Heart right ventricle (tissue), 16 donors: ENCODE results near the gene CAPN2. TPM values are rescaled to one million over a fixed set of nuclear protein-coding genes. Genes with fewer than 3 reads are reported as not detected.

ENCODE experiments used
- ATAC-seq, 8 donors: fragments of 200-7000 bp; cut with Tn5 transposase; one replicate each; pipeline ENCODE4 v1.9.1; 2020; ENCODE audit warnings: mild to moderate bottlenecking in 8 of 8, moderate library complexity in 8 of 8, moderate number of reproducible peaks in 1 of 8
- DNase-seq, 2 donors: peaks; one replicate each; pipeline ENCODE4 v3.0.0-alpha.2; 2020
- H3K27ac ChIP-seq, 10 donors: fragments of 200-600 bp; sonication (generic) in 2 of 10; one replicate each; pipeline versions ENCODE4 v1.5.0 to v1.8.0; 2020 to 2022; ENCODE audit warnings: mild to moderate bottlenecking in 3 of 10
- H3K27me3 ChIP-seq, 7 donors: fragments of 200-600 bp; one replicate each; pipeline ENCODE4 v1.8.0; 2021 to 2022; ENCODE audit warnings: mild to moderate bottlenecking in 2 of 7
- H3K36me3 ChIP-seq, 9 donors: fragments of 200-600 bp; sonication (generic) in 1 of 9; one replicate each; pipeline versions ENCODE4 v1.5.0 to v1.8.0; 2020 to 2022; ENCODE audit warnings: mild to moderate bottlenecking in 2 of 9
- H3K4me1 ChIP-seq, 9 donors: fragments of 200-600 bp; sonication (generic) in 1 of 9; one replicate each; pipeline versions ENCODE4 v1.5.0 to v1.8.0; 2020 to 2022; ENCODE audit warnings: mild to moderate bottlenecking in 4 of 9
- H3K4me3 ChIP-seq, 10 donors: fragments of 200-600 bp; sonication (generic) in 2 of 10; one replicate each; pipeline versions ENCODE4 v1.5.0 to v1.8.0; 2020 to 2022; ENCODE audit warnings: mild to moderate bottlenecking in 7 of 10, moderate library complexity in 2 of 10
- H3K9me3 ChIP-seq, 11 donors: fragments of 200-600 bp in 10 of 11; sonication (generic) in 2 of 11; one replicate each; pipeline versions ENCODE4 v1.5.0 to v1.8.0; 2013 to 2022; ENCODE audit warnings: mild to moderate bottlenecking in 2 of 11, control low read depth in 1 of 11, moderate library complexity in 1 of 11
- CTCF ChIP-seq, 9 donors: fragments of 200-600 bp; sonication (generic) in 2 of 9; IDR thresholded peaks; one replicate each; pipeline versions ENCODE4 v1.5.0 to v1.8.0; 2021 to 2022; ENCODE audit warnings: antibody characterized with exemption in 9 of 9, mild to moderate bottlenecking in 5 of 9, moderate library complexity in 1 of 9
- WGBS, 2 donors: extraction: QIAGEN DNeasy Blood & Tissue Kit; methylation state at CpG; one replicate each; pipeline ENCODE4 v1.1.7; 2013; ENCODE audit warnings: inconsistent platforms in 1 of 2; 5-methylcytosine and 5-hydroxymethylcytosine counted together
- intact Hi-C, 10 donors: fragments of 100-400 bp; cut with DNase I; formaldehyde crosslinking; loops; one replicate each; pipeline versions ENCODE4 v1.11.1 to v1.14.2; 2022
- polyA plus RNA-seq, 2 donors: library from polyadenylated mRNA; stranded (reverse); fragments of 200-250 nt; gene quantifications; one replicate each; pipeline ENCODE4 v1.2.3, GENCODE V29; 2013
- total RNA-seq, 10 donors: library from RNA; stranded (reverse); fragmentation: NEBNext Ultra II Directional in 3 of 10; extraction: Animal tissue kit (Norgen Biotek cat#: 25700) in 3 of 10; gene quantifications; one replicate each; pipeline versions ENCODE4 v1.2.1 to v1.2.4, GENCODE V29; 2021 to 2023
- donor health status: Arrhythmogenic right ventricular cardiomyopathy.
- donor health status: ischemic (EF 13 %, LVEDD 7.1; RV severe dilation, severe dysfunction).
- donor health status: healthy with polysubstance abuse.
- donor health status: DM: no; HTN: yes; CAD: no.
- donor health status: DM: no; HTN: no; CAD: no.
- donor health status: ischemic (EF 25% LVEDD 6.9; RV normal size, moderate dysfunction).
- donor health status: ischemic (EF 25% LVEDD 5.7; RV mildly dilated, moderate dysfunction).
- donor health status: healthy.
- donor health status: DM: yes; HTN: yes; CAD: no.
- donor health status: Ischemic cardiomyopathy.
- donor health status: ischemic (EF 35%, LVEDD 5.7; RV mildly dilated, moderate dysfunction).
- donor health status: nonischemic (EF 11% LVEDD 7.7; RV severe dilation, severe dysfunction).
- donor health status: DM: yes; HTN: yes; CAD: no.
- donor health status: PGD.
- donor health status: ischemic (EF 29% LVEDD 5.4; RV normal size, mild dysfunction).
- donor health status: nonischemic (EF 23%, LVEDD 6.1; RV moderate dilation, normal function).

Gene CAPN2
- total and polyA plus RNA-seq, 12 donors = 62.4 to 107 (median 77.6) TPM

- no peaks in the 10 kb centered on the region for H3K36me3 ChIP-seq
- 68 to 69% methylated on average over 5 of the region's 5 CpGs for WGBS, 2 donors
- no peak overlapping the region for H3K4me3 ChIP-seq
- intact Hi-C loops = loop anchor here in 2 of 10 donors (5.0 to 10.0 kb wide), 2 partner anchors 540 to 542 kb away; no protein-coding TSS in a partner anchor
- DNase-seq (no peak), ATAC-seq (no peak)
- TF ChIP-seq CTCF (IDR thresholded peaks at IDR 0.05) = no peak
- H3K27ac ChIP-seq = no peak overlapping the region
- no peaks in the 10 kb centered on the region for H3K4me1 ChIP-seq
- H3K27me3 ChIP-seq = peaks cover 0 to 6% (median 0%) of the 10 kb centered on the region in 7 donors
- peaks cover 0 to 19% (median 0%) of the 10 kb centered on the region in 11 donors for H3K9me3 ChIP-seq
Measured at GRCh38 chr1:223674119-223674890, 38.0 kb upstream of the CAPN2 start.

GRCh38 chr1:223678841-223679240 is 33.5 kb upstream of the CAPN2 start:
- Histone ChIP-seq H3K27ac (no peak overlapping the region), H3K4me1 (no peaks in the 10 kb centered on the region), H3K9me3 (peaks cover 0 to 14% (median 0%) of the 10 kb centered on the region in 11 donors), H3K36me3 (no peaks in the 10 kb centered on the region), H3K27me3 (peaks cover 0 to 15% (median 3%) of the 10 kb centered on the region in 7 donors), H3K4me3 (no peak overlapping the region)
- intact Hi-C loops = loop anchor here in 1 of 10 donors (10.0 kb wide), 1 partner anchor 544 kb away; no protein-coding TSS in a partner anchor
- DNase-seq (no peak), ATAC-seq (no peak)
- WGBS, 2 donors = 63 to 71% methylated on average over 6 of the region's 6 CpGs
- no peak for TF ChIP-seq CTCF (IDR thresholded peaks at IDR 0.05)

- H3K27ac ChIP-seq = no peak overlapping the region
- no peaks in the 10 kb centered on the region for H3K36me3 ChIP-seq
- peaks cover 0 to 19% (median 6%) of the 10 kb centered on the region in 7 donors for H3K27me3 ChIP-seq
- no peak for TF ChIP-seq CTCF (IDR thresholded peaks at IDR 0.05)
- DNase-seq = no peak
- H3K4me3 ChIP-seq = no peak overlapping the region
- no peak for ATAC-seq
- intact Hi-C loops = loop anchor here in 7 of 10 donors (5.0 to 10.0 kb wide), 4 partner anchors 503 to 548 kb away; no protein-coding TSS in a partner anchor
- no peaks in the 10 kb centered on the region for H3K4me1 ChIP-seq
- 86 to 97% methylated on average over 2 of the region's 2 CpGs for WGBS, 2 donors
- H3K9me3 ChIP-seq = peaks cover 0 to 2% (median 0%) of the 10 kb centered on the region in 11 donors
Measured at GRCh38 chr1:223680188-223680587, 32.2 kb upstream of the CAPN2 start.

- ATAC-seq (no peak), DNase-seq (no peak)
- no peak for TF ChIP-seq CTCF (IDR thresholded peaks at IDR 0.05)
- intact Hi-C loops = loop anchor here in 7 of 10 donors (5.0 to 10.0 kb wide), 4 partner anchors 505 to 550 kb away; no protein-coding TSS in a partner anchor
- Histone ChIP-seq H3K4me1 (no peaks in the 10 kb centered on the region), H3K36me3 (no peaks in the 10 kb centered on the region), H3K9me3 (no peaks in the 10 kb centered on the region), H3K27ac (no peak overlapping the region), H3K4me3 (no peak overlapping the region), H3K27me3 (peaks cover 0 to 19% (median 6%) of the 10 kb centered on the region in 7 donors)
- 84 to 85% methylated on average over 3 of the region's 3 CpGs for WGBS, 2 donors
Measured at GRCh38 chr1:223682502-223682901, 29.8 kb upstream of the CAPN2 start.
